ENCODE measurements around the gene SMARCA2.

Gene SMARCA2

DNA sequence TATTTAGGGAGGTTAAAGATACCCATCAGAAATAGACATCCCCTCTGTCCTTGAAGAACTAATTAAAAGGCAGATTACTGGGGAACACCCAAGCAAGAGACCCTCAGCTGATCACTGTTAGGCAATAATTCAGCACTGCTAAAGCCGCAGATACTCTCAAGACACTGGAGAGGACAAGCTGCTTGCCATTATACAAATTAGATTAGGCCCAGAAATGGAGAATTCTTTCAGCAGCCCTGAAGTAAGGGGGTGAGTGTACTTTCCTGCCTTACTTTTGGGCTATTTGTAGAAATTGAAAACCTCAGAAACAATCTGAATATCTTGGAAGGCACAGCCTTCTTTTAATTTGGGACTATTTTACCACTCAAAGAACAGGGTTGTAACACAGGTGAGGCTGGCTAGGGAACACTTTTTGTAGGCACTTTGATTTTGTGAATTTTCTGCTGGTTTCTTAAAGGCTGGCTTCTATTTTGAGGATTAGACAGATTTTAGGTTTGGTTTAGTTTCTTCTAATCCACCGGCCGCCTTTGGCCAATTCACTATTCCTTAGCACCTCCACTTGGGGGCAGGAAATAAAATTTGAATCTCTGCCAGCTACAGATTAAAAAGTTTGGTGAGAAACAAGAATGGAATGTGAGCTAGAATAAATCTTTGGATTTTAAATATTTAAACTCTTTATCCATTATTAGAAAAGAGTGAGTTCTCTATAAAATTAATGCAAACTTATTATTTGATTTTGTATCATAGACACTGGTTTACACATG, 106.0 kb downstream of the SMARCA2 start:
- H3K4me3 ChIP-seq (replicated peaks in 1 of 2; ENCODE audit: low read depth in 2 of 2, low read length in 2 of 2), result no peak overlapping the region
- TF ChIP-seq, protein P1, sequence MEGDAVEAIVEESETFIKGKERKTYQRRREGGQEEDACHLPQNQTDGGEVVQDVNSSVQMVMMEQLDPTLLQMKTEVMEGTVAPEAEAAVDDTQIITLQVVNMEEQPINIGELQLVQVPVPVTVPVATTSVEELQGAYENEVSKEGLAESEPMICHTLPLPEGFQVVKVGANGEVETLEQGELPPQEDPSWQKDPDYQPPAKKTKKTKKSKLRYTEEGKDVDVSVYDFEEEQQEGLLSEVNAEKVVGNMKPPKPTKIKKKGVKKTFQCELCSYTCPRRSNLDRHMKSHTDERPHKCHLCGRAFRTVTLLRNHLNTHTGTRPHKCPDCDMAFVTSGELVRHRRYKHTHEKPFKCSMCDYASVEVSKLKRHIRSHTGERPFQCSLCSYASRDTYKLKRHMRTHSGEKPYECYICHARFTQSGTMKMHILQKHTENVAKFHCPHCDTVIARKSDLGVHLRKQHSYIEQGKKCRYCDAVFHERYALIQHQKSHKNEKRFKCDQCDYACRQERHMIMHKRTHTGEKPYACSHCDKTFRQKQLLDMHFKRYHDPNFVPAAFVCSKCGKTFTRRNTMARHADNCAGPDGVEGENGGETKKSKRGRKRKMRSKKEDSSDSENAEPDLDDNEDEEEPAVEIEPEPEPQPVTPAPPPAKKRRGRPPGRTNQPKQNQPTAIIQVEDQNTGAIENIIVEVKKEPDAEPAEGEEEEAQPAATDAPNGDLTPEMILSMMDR (IDR thresholded peaks at IDR 0.05; ENCODE audit: low read depth, low read length), result peak; percentile 34
- DNase-seq (ENCODE audit: low read depth in 2 of 2), result peak; percentile 71 to 75

DNA sequence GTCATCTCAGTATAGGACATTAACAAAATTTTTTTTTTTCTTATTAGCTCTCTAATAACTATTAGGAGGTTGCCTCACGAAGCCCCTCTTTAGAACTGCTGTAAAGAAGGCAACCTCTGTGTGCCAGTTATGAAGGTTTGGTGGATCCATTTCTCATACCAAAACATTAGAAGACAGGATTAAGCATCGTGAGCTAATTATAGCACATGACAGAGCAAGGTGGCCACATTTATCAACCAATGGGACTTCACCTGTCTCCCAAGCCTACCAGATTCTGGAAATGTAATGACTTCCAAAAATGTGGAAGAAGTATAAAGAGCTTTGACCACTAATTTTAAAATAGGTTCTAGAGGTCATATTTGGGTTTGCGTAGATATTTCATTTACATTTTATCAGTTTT, 107.2 kb downstream of the SMARCA2 start:
- DNase-seq (ENCODE audit: low read depth in 2 of 2), result no peak
- TF ChIP-seq, protein P1 (IDR thresholded peaks at IDR 0.05; ENCODE audit: low read depth, low read length), result no peak
- H3K4me3 ChIP-seq (replicated peaks in 1 of 2; ENCODE audit: low read depth in 2 of 2, low read length in 2 of 2), result no peak overlapping the region

DNA sequence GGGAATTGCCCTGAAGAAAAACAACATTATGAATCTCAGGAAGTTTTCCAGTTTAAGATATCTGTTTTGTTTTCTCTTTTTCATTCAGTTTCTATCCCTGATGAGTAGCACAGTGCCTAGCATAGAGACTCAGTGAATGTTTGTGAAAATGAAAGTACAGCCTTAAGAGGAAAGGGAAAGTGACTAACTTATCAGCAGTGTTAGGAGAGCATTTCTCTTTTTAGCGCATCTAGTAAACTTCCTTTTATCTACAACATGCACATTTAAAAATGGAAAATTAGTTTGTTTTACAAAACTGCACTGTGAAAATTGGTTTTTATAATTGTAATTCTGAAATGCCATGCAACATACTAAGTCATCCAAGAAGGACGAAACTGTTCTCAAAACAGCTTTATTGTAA, 110.8 kb downstream of the SMARCA2 start:
- peak; percentile 29 to 40 for DNase-seq (ENCODE audit: low read depth in 2 of 2)
- TF ChIP-seq, protein P1 (IDR thresholded peaks at IDR 0.05; ENCODE audit: low read depth, low read length), result no peak
- H3K4me3 ChIP-seq (replicated peaks in 1 of 2; ENCODE audit: low read depth in 2 of 2, low read length in 2 of 2), result peak overlapping the region in 1 of 2 donors; percentile 9

DNA sequence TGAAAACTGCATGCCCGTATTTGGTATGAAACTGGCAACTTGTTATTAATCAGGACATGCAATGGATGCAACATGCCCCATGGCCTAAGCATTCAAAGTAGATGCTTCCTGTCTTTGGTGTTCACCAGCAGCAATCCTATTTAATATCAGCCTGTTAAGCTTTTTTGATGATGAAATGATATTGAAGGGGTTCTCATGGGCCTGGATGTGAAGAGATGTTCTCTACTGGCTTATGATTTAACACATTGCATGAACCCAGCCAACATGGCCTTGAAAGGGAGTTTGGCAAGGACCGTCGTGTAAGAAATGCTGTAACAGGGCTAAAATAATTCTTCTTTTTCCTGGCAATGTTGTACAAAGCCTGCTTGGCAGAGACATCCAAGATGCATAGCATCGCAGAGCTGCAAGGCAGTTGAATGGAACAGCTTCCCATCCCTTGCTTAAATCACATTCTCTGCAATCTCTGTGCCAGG, 111.2 kb downstream of the SMARCA2 start:
- TF ChIP-seq, protein P1 (IDR thresholded peaks at IDR 0.05; ENCODE audit: low read depth, low read length), result no peak
- DNase-seq (ENCODE audit: low read depth in 2 of 2), result peak; percentile 39 to 84
- no peak overlapping the region for H3K4me3 ChIP-seq (replicated peaks in 1 of 2; ENCODE audit: low read depth in 2 of 2, low read length in 2 of 2)

GRCh38 chr9:2127486-2127885, 112.3 kb downstream of the SMARCA2 start:
- H3K4me3 ChIP-seq (replicated peaks in 1 of 2; ENCODE audit: low read depth in 2 of 2, low read length in 2 of 2), result no peak overlapping the region
- TF ChIP-seq, protein P1 (IDR thresholded peaks at IDR 0.05; ENCODE audit: low read depth, low read length), result no peak
- peak; percentile 39 to 67 for DNase-seq (ENCODE audit: low read depth in 2 of 2)

DNA sequence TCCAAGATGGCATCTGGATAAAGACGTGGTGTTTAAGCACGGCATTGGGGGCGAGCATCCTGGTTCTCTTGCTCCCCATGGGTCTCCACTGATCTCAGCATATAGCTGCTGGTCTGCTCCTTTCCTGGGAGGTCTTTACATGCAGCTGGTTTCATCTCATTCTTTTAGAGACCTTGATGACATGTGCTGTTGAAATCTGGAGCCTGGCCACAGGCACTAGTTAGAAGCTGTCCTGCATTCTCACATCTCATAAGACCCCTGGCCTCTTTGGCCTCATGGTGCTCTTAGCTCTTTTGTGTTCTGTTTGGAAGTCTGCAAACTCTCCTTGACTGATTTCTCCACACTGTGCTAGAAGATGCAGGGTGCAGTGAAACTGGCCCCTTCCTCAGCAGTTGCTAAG, 113.0 kb downstream of the SMARCA2 start:
- TF ChIP-seq, protein P1 (IDR thresholded peaks at IDR 0.05; ENCODE audit: low read depth, low read length), result no peak
- H3K4me3 ChIP-seq (replicated peaks in 1 of 2; ENCODE audit: low read depth in 2 of 2, low read length in 2 of 2), result no peak overlapping the region
- no peak for DNase-seq (ENCODE audit: low read depth in 2 of 2)
